NB4 (cell line): ENCODE data around the gene AUTS2.

Experiments used
- POLR2A ChIP-seq: IDR thresholded peaks from 2 replicates; pipeline ENCODE4 v1.6.1; 2011; ENCODE audit warnings: mild to moderate bottlenecking; ENCODE audit not compliant: insufficient read length; ENCODE audit errors: extremely low read depth
- TF ChIP-seq, protein P1 (sequence below): IDR thresholded peaks from 2 replicates; pipeline ENCODE4 v1.6.1; 2011; ENCODE audit warnings: low read depth, low read length
- TF ChIP-seq, protein P2 (sequence below): IDR thresholded peaks from one replicate; pipeline ENCODE4 v1.5.1; 2012; ENCODE audit warnings: low read depth, low read length

DNA sequence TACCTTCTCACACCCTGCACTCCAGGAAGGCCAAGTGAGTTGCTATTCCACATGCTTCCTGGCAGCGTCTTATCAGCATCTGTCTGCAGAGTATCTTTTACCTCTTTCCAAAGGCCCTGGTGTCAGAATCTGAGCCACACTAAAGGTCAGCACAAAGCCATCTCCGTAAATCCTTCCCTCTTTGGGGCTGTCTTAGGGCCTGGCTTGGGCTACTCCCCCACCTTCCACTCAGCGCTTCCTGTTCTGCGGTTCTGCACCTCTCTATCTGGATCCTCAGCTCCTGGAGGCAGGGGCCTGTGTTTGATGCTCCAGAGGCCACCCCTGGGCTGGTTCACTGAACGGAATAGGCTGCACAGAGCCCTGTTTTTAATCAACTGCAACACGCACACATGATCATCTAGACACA is 1198.8 kb downstream of the AUTS2 start:
- no peak for TF ChIP-seq POLR2A
- TF ChIP-seq, protein P1, sequence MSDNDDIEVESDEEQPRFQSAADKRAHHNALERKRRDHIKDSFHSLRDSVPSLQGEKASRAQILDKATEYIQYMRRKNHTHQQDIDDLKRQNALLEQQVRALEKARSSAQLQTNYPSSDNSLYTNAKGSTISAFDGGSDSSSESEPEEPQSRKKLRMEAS, result no peak
- TF ChIP-seq, protein P2, sequence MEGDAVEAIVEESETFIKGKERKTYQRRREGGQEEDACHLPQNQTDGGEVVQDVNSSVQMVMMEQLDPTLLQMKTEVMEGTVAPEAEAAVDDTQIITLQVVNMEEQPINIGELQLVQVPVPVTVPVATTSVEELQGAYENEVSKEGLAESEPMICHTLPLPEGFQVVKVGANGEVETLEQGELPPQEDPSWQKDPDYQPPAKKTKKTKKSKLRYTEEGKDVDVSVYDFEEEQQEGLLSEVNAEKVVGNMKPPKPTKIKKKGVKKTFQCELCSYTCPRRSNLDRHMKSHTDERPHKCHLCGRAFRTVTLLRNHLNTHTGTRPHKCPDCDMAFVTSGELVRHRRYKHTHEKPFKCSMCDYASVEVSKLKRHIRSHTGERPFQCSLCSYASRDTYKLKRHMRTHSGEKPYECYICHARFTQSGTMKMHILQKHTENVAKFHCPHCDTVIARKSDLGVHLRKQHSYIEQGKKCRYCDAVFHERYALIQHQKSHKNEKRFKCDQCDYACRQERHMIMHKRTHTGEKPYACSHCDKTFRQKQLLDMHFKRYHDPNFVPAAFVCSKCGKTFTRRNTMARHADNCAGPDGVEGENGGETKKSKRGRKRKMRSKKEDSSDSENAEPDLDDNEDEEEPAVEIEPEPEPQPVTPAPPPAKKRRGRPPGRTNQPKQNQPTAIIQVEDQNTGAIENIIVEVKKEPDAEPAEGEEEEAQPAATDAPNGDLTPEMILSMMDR, result no peak
